Aorta (tissue), 5 donors: ENCODE results near the gene EIF5. TPM values are rescaled to one million over a fixed set of nuclear protein-coding genes. Genes with fewer than 3 reads are reported as not detected.
"Not testable (repeated sequence)": the region's sequence is repeated elsewhere in the genome, so short reads cannot be mapped to it uniquely, and the experiment has no call there.

Source experiments
- ATAC-seq: fragments of 200-7000 bp; cut with Tn5 transposase; one replicate; pipeline ENCODE4 v1.9.1; 2022; ENCODE audit warnings: moderate library complexity; ENCODE audit not compliant: low FRiP score
- DNase-seq, 2 donors: peaks; one replicate each; pipeline ENCODE4 v3.0.0-alpha.2; 2020
- H3K27ac ChIP-seq, 2 donors: one replicate each; pipeline ENCODE4 v1.5.1; 2013; ENCODE audit warnings: low read length in 2 of 2, mild to moderate bottlenecking in 2 of 2, moderate library complexity in 2 of 2, control low read depth in 1 of 2, inconsistent platforms in 1 of 2, low read depth in 1 of 2
- H3K27me3 ChIP-seq, 2 donors: one replicate each; pipeline ENCODE4 v1.6.1; 2013; ENCODE audit warnings: control low read depth in 1 of 2, low read length in 1 of 2, mild to moderate bottlenecking in 1 of 2, moderate library complexity in 1 of 2; ENCODE audit not compliant: insufficient read depth in 2 of 2, control insufficient read depth in 1 of 2
- H3K36me3 ChIP-seq, 2 donors: one replicate each; pipeline ENCODE4 v1.6.1; 2013; ENCODE audit warnings: control low read depth in 1 of 2, low read length in 1 of 2, mild to moderate bottlenecking in 1 of 2; ENCODE audit not compliant: insufficient read depth in 2 of 2, control insufficient read depth in 1 of 2
- H3K4me1 ChIP-seq, 2 donors: one replicate each; pipeline ENCODE4 v1.6.1; 2013; ENCODE audit warnings: low read length in 2 of 2, control low read depth in 1 of 2, mild to moderate bottlenecking in 1 of 2, moderate library complexity in 1 of 2; ENCODE audit not compliant: insufficient read depth in 2 of 2, control insufficient read depth in 1 of 2
- H3K4me3 ChIP-seq, 2 donors: one replicate each; pipeline ENCODE4 v1.5.1; 2013; ENCODE audit warnings: low read length in 2 of 2, control low read depth in 1 of 2, mild to moderate bottlenecking in 1 of 2
- H3K9me3 ChIP-seq: one replicate; pipeline ENCODE4 v1.6.1; 2013; ENCODE audit warnings: mild to moderate bottlenecking, low read length; ENCODE audit not compliant: control insufficient read depth
- whole genome bisulfite sequencing, 2 donors: extraction: QIAGEN DNeasy Blood & Tissue Kit; methylation state at CpG; one replicate each; pipeline ENCODE4 v1.1.7; 2013; 5-methylcytosine and 5-hydroxymethylcytosine counted together
- intact Hi-C, 2 donors: fragments of 100-400 bp; cut with DNase I; formaldehyde crosslinking; loops; one replicate each; pipeline versions ENCODE4 v1.14.2 to v1.15.0; 2022
- polyA plus RNA-seq, 2 donors: library from polyadenylated mRNA; stranded (reverse); fragments of 200-250 nt; gene quantifications; one replicate each; pipeline ENCODE4 v1.2.3, GENCODE V29; 2013
- total RNA-seq, 2 donors: library from RNA; stranded (reverse); fragmentation: NEBNext Ultra II Directional; extraction: Animal tissue kit (Norgen Biotek cat#: 25700); gene quantifications; one replicate each; pipeline ENCODE4 v1.2.1, GENCODE V29; 2021
- donor health status: healthy with polysubstance abuse.
- donor health status: Bipolar disorder and iron deficiency.
- donor health status: DM: no; HTN: no; CAD: no.
- donor health status: DM: no; HTN: no; CAD: no.
- donor health status: DM: yes; HTN: yes; CAD: no.

Gene EIF5
- total and polyA plus RNA-seq, 4 donors, result 93.1 to 218 (median 170) TPM

DNA sequence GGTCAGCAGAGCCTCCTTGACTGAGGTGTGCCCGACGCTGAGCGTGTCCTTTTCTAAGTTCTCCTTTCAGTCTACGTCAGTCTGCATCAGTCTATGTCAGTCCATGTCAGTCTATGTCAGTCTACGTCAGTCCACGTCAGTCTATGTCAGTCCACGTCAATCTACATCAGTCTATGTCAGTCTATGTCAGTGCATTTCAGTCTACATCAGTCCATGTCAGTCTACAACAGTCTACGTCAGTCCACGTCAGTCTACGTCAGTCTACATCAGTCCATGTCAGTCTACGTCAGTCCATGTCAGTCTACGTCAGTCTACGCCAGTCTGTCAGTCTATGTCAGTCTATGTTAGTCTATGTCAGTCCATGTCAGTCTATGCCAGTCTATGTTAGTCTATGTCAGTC lies 15.9 kb downstream of the EIF5 start:
- H3K27me3 ChIP-seq, result no peaks in the 10 kb centered on the region
- H3K9me3 ChIP-seq, result no peaks in the 10 kb centered on the region
- H3K4me3 ChIP-seq, result no peak overlapping the region
- intact Hi-C loops, result no loop called here
- H3K27ac ChIP-seq, result no peak overlapping the region
- no peaks in the 10 kb centered on the region for H3K36me3 ChIP-seq
- ATAC-seq, result no peak
- no peak for DNase-seq
- H3K4me1 ChIP-seq, result no peaks in the 10 kb centered on the region
- WGBS, 2 donors, result 89 to 90% methylated on average over 13 of the region's 13 CpGs

GRCh38 chr14:103353362-103353761 lies 19.3 kb downstream of the EIF5 start:
- no peaks in the 10 kb centered on the region for H3K36me3 ChIP-seq
- H3K9me3 ChIP-seq, result no peaks in the 10 kb centered on the region
- H3K27ac ChIP-seq, result no peak overlapping the region
- no peak overlapping the region for H3K4me3 ChIP-seq
- 81 to 82% methylated on average over 7 of the region's 7 CpGs for WGBS, 2 donors
- H3K27me3 ChIP-seq, result no peaks in the 10 kb centered on the region
- H3K4me1 ChIP-seq, result no peaks in the 10 kb centered on the region
- ATAC-seq (no peak), DNase-seq (no peak)
- intact Hi-C loops, result no loop called here

DNA sequence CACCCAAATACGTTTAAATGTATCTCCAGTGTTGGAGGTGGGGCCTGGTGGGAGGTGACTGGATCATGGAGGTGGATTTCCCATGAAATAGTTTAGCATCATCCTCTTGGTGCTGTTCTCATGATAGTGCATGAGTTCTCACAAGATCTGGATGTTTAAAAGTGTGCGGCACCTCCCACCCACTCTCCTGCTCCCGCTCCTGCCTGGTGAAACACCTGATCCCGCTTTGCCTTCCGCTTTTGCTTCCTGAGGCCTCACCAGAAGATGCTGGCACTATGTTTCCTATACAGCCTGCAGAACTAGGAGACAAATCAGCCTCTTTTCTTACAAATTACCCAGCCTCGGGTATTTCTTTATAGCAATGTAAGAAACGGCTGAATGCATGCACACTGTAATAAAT lies 20.1 kb downstream of the EIF5 start:
- WGBS, 2 donors, result 81 to 87% methylated on average over 7 of the region's 7 CpGs

GRCh38 chr14:103356024-103356682 lies 22.1 kb downstream of the EIF5 start:
- Histone ChIP-seq H3K9me3 (no peaks in the 10 kb centered on the region), H3K27ac (no peak overlapping the region), H3K4me1 (no peaks in the 10 kb centered on the region), H3K36me3 (no peaks in the 10 kb centered on the region), H3K27me3 (no peaks in the 10 kb centered on the region), H3K4me3 (no peak overlapping the region)
- intact Hi-C loops, result no loop called here
- DNase-seq, result no peak
- 68 to 71% methylated on average over 9 of the region's 9 CpGs for WGBS, 2 donors
- no peak for ATAC-seq

More for the DNA sequence above, 20.1 kb downstream of the EIF5 start:
- no peaks in the 10 kb centered on the region for H3K27me3 ChIP-seq
- no peak for ATAC-seq
- no peak overlapping the region for H3K4me3 ChIP-seq
- no peaks in the 10 kb centered on the region for H3K4me1 ChIP-seq
- no peak for DNase-seq
- H3K9me3 ChIP-seq, result no peaks in the 10 kb centered on the region
- no peak overlapping the region for H3K27ac ChIP-seq
- intact Hi-C loops, result no loop called here
- H3K36me3 ChIP-seq, result no peaks in the 10 kb centered on the region

DNA sequence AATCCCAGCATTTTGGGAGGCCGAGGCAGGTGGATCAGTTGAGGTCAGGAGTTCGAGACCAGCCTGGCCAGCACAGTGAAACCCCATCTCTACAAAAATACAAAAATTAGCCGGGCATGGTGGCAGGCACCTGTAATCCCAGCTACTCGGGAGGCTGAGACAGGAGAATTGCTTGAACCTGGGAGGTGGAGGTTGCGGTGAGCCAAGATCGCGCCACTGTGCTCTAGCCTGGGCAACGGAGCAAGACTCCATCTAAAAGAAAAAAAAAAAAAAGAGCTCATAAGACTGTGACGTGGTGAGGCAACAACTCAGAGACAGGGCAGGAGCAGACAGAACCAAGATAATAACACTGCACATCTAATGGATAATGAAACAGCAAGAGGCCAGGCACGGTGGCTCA lies 23.5 kb downstream of the EIF5 start:
- H3K27ac ChIP-seq, H3K4me3 ChIP-seq, H3K9me3 ChIP-seq, ATAC-seq, H3K27me3 ChIP-seq, DNase-seq, intact Hi-C loops, H3K4me1 ChIP-seq, H3K36me3 ChIP-seq: not testable (repeated sequence)
- WGBS, 2 donors, result 86 to 92% methylated on average over 10 of the region's 10 CpGs

DNA sequence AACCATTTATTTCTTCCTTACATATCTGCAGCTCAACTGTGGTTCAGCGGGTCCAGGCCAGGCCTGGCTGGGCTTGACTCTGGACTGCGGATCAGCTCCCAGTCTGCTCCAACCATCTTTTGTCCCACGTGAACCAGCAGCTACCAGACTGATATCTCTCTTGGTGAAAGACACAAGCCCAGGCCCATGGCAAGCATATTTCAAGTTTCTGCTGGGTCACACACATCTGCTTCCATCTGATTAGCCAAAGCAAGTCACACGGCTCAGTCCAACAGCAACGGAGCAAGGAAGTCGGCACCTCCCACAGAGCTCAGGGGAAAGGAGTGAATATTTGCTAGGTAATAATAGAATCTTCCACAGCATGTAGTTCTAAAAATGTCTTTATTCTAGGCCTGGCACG lies 26.5 kb downstream of the EIF5 start:
- Histone ChIP-seq H3K4me3 (no peak overlapping the region), H3K36me3 (no peaks in the 10 kb centered on the region), H3K27me3 (no peaks in the 10 kb centered on the region), H3K27ac (no peak overlapping the region), H3K4me1 (no peaks in the 10 kb centered on the region), H3K9me3 (peaks cover 2% of the 10 kb centered on the region)
- no peak for ATAC-seq
- DNase-seq, result no peak
- WGBS, 2 donors, result 76 to 81% methylated on average over 7 of the region's 7 CpGs
- intact Hi-C loops, result no loop called here

DNA sequence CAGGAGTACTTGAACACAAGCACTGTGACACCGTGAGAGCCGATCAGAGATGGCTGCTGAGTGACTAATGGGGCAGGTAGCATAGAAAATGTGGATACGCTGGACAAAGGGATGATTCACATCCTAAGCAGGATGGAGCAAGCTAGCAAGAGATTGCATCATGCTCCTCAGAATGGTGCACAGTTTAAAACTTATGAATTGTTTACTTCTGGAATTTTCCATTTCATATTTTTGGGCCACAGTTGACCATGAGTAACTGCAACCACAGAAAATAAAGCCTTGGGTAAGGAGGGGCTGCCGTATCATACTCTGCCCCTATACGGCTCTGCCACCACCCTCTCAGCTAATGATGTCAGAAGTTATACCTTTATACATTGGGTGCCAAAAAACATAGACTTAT lies 27.8 kb downstream of the EIF5 start:
- Histone ChIP-seq H3K4me1 (no peaks in the 10 kb centered on the region), H3K4me3 (no peak overlapping the region), H3K9me3 (peaks cover 2% of the 10 kb centered on the region), H3K36me3 (no peaks in the 10 kb centered on the region), H3K27me3 (no peaks in the 10 kb centered on the region), H3K27ac (no peak overlapping the region)
- ATAC-seq, result no peak
- intact Hi-C loops, result no loop called here
- 85 to 86% methylated on average over 5 of the region's 5 CpGs for WGBS, 2 donors
- DNase-seq, result no peak

DNA sequence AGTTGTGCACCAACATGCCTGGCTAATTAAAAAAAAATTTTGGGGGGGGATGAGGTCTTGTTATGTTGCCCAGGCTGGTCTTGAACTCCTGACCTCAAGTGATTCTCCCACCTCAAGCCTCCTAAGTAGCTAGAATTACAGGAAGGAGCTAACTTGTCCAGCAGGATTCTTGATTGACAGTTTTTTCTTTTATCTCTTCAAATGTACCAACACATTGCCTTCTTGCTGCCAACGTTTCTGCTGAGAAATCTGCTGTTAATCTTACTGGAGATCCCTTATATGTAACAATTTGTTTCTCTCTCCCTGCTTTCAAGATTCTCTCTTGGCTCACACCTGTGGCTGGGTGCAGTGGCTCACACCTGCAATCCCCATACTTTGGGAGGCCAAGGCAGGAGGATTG lies 28.7 kb downstream of the EIF5 start:
- ATAC-seq (no peak), DNase-seq (no peak)
- no peaks in the 10 kb centered on the region for H3K27me3 ChIP-seq
- peaks cover 2% of the 10 kb centered on the region for H3K9me3 ChIP-seq
- no peaks in the 10 kb centered on the region for H3K4me1 ChIP-seq
- no peak overlapping the region for H3K4me3 ChIP-seq
- WGBS, 2 donors, result 59 to 79% methylated on average over 1 of the region's 1 CpG
- H3K27ac ChIP-seq, result no peak overlapping the region
- intact Hi-C loops, result no loop called here
- no peaks in the 10 kb centered on the region for H3K36me3 ChIP-seq

DNA sequence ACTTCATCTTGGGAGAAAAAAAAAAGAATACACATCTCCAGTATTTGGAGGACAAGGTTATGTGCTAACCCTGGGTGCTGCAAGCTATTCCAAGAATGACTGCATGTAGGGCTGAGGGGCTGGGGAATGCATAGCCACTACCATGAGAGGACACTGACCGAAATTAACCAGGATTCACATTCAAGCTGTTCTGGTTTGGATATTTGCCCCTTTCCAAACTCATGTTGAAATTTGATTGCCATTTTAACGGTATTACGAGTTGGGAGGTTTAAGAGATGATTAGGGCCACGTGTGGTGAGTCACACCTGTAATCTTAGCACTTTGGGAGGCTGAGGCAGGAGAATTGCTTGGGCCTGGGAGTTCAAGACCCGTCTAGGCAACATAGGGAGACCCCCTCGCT lies 32.7 kb downstream of the EIF5 start:
- no peaks in the 10 kb centered on the region for H3K36me3 ChIP-seq
- DNase-seq (no peak), ATAC-seq (no peak)
- no peak overlapping the region for H3K4me3 ChIP-seq
- H3K27ac ChIP-seq, result no peak overlapping the region
- H3K9me3 ChIP-seq, result peaks cover 2% of the 10 kb centered on the region
- no peaks in the 10 kb centered on the region for H3K27me3 ChIP-seq
- no peaks in the 10 kb centered on the region for H3K4me1 ChIP-seq
- WGBS, 2 donors, result 83% methylated on average over 6 of the region's 6 CpGs
- intact Hi-C loops, result no loop called here
